Measurements from ENCODE around the gene SPRY1.

Gene SPRY1

GRCh38 chr4:123421937-123422781, 25.6 kb downstream of the SPRY1 start:
- H3K9me3 ChIP-seq (ENCODE audit: control extremely low read depth in 1 of 5, control insufficient read depth in 4 of 5, insufficient read depth in 2 of 5, low read depth in 1 of 5, low read length in 4 of 5), result peaks cover 0 to 2% (median 2%) of the 10 kb centered on the region in 5 experiments
- H3K27ac ChIP-seq (ENCODE audit: insufficient read depth in 1 of 2, low read depth in 1 of 2, low read length in 2 of 2, poor library complexity in 1 of 2, severe bottlenecking in 2 of 2), result peak overlapping the region; percentile 33 to 76
- H3K36me3 ChIP-seq (ENCODE audit: control insufficient read depth in 4 of 4, insufficient read depth in 4 of 4, low read length in 3 of 4), result no peaks in the 10 kb centered on the region
- H3K4me3 ChIP-seq (ENCODE audit: control insufficient read depth in 1 of 7, extremely low read depth in 1 of 7, insufficient read depth in 4 of 7, low read depth in 2 of 7, low read length in 6 of 7), result peak overlapping the region in 2 of 7 experiments; percentile 11 to 55
- WGBS (ENCODE audit: insufficient coverage), result no CpG with 5 or more reads among the region's 9 CpGs
- ChIA-PET POLR2A (no interaction called here), CTCF (interaction anchor here (1.0 to 2.7 kb wide), 3 partner anchors 15 to 142 kb away, joined by 3 to 14 read pairs (median 4); no protein-coding TSS in a partner anchor)
- peak in 2 of 3 donors; percentile 61 to 71 for DNase-seq
- no peaks in the 10 kb centered on the region for H3K27me3 ChIP-seq (replicated peaks in 2 of 5; ENCODE audit: control insufficient read depth in 4 of 5, insufficient read depth in 5 of 5, low read length in 4 of 5)
- H3K4me1 ChIP-seq (ENCODE audit: control extremely low read depth in 1 of 4, control insufficient read depth in 4 of 4, insufficient read depth in 4 of 4, low read length in 3 of 4), result peaks cover 25 to 58% (median 47%) of the 10 kb centered on the region in 4 experiments

- Histone ChIP-seq H3K27ac (ENCODE audit: insufficient read depth in 1 of 2, low read depth in 1 of 2, low read length in 2 of 2, poor library complexity in 1 of 2, severe bottlenecking in 2 of 2) (no peak overlapping the region), H3K4me3 (ENCODE audit: control insufficient read depth in 1 of 7, extremely low read depth in 1 of 7, insufficient read depth in 4 of 7, low read depth in 2 of 7, low read length in 6 of 7) (no peak overlapping the region), H3K4me1 (ENCODE audit: control extremely low read depth in 1 of 4, control insufficient read depth in 4 of 4, insufficient read depth in 4 of 4, low read length in 3 of 4) (peaks cover 15 to 41% (median 31%) of the 10 kb centered on the region in 4 experiments), H3K9me3 (ENCODE audit: control extremely low read depth in 1 of 5, control insufficient read depth in 4 of 5, insufficient read depth in 2 of 5, low read depth in 1 of 5, low read length in 4 of 5) (peaks cover 0 to 11% (median 2%) of the 10 kb centered on the region in 5 experiments), H3K27me3 (replicated peaks in 2 of 5; ENCODE audit: control insufficient read depth in 4 of 5, insufficient read depth in 5 of 5, low read length in 4 of 5) (no peaks in the 10 kb centered on the region), H3K36me3 (ENCODE audit: control insufficient read depth in 4 of 4, insufficient read depth in 4 of 4, low read length in 3 of 4) (no peaks in the 10 kb centered on the region)
- 100% methylated on average over 1 of the region's 5 CpGs for WGBS (ENCODE audit: insufficient coverage)
- ChIA-PET CTCF (interaction anchor here (0.9 to 1.5 kb wide), 4 partner anchors 11 to 193 kb away, joined by 3 read pairs; no protein-coding TSS in a partner anchor), POLR2A (no interaction called here)
- no peak for DNase-seq
Observed at GRCh38 chr4:123423819-123424218, 27.2 kb downstream of the SPRY1 start.

GRCh38 chr4:123427951-123428350, 31.4 kb downstream of the SPRY1 start:
- Histone ChIP-seq H3K36me3 (ENCODE audit: control insufficient read depth in 4 of 4, insufficient read depth in 4 of 4, low read length in 3 of 4) (no peaks in the 10 kb centered on the region), H3K4me3 (ENCODE audit: control insufficient read depth in 1 of 7, extremely low read depth in 1 of 7, insufficient read depth in 4 of 7, low read depth in 2 of 7, low read length in 6 of 7) (no peak overlapping the region), H3K9me3 (ENCODE audit: control extremely low read depth in 1 of 5, control insufficient read depth in 4 of 5, insufficient read depth in 2 of 5, low read depth in 1 of 5, low read length in 4 of 5) (peaks cover 0 to 11% (median 2%) of the 10 kb centered on the region in 5 experiments), H3K27ac (ENCODE audit: insufficient read depth in 1 of 2, low read depth in 1 of 2, low read length in 2 of 2, poor library complexity in 1 of 2, severe bottlenecking in 2 of 2) (no peak overlapping the region), H3K4me1 (ENCODE audit: control extremely low read depth in 1 of 4, control insufficient read depth in 4 of 4, insufficient read depth in 4 of 4, low read length in 3 of 4) (peaks cover 0 to 5% (median 3%) of the 10 kb centered on the region in 4 experiments), H3K27me3 (replicated peaks in 2 of 5; ENCODE audit: control insufficient read depth in 4 of 5, insufficient read depth in 5 of 5, low read length in 4 of 5) (no peaks in the 10 kb centered on the region)
- no CpG with 5 or more reads among the region's 3 CpGs for WGBS (ENCODE audit: insufficient coverage)
- CTCF ChIA-PET, result interaction anchor here (0.9 to 1.2 kb wide), 2 partner anchors 8 to 31 kb away, joined by 3 read pairs; partner anchors contain the start of gene SPRY1
- DNase-seq, result peak in 2 of 3 donors; percentile 58 to 75
- POLR2A ChIA-PET, result no interaction called here

GRCh38 chr4:123430031-123430430, 33.4 kb downstream of the SPRY1 start:
- DNase-seq, result no peak
- ChIA-PET POLR2A (no interaction called here), CTCF (interaction anchor here (1.1 kb wide), 1 partner anchor 8 kb away, joined by 3 read pairs; no protein-coding TSS in a partner anchor)
- Histone ChIP-seq H3K27me3 (replicated peaks in 2 of 5; ENCODE audit: control insufficient read depth in 4 of 5, insufficient read depth in 5 of 5, low read length in 4 of 5) (no peaks in the 10 kb centered on the region), H3K9me3 (ENCODE audit: control extremely low read depth in 1 of 5, control insufficient read depth in 4 of 5, insufficient read depth in 2 of 5, low read depth in 1 of 5, low read length in 4 of 5) (peaks cover 0 to 11% (median 2%) of the 10 kb centered on the region in 5 experiments), H3K4me3 (ENCODE audit: control insufficient read depth in 1 of 7, extremely low read depth in 1 of 7, insufficient read depth in 4 of 7, low read depth in 2 of 7, low read length in 6 of 7) (no peak overlapping the region), H3K27ac (ENCODE audit: insufficient read depth in 1 of 2, low read depth in 1 of 2, low read length in 2 of 2, poor library complexity in 1 of 2, severe bottlenecking in 2 of 2) (no peak overlapping the region), H3K4me1 (ENCODE audit: control extremely low read depth in 1 of 4, control insufficient read depth in 4 of 4, insufficient read depth in 4 of 4, low read length in 3 of 4) (no peaks in the 10 kb centered on the region), H3K36me3 (ENCODE audit: control insufficient read depth in 4 of 4, insufficient read depth in 4 of 4, low read length in 3 of 4) (no peaks in the 10 kb centered on the region)
- WGBS (ENCODE audit: insufficient coverage), result 100% methylated on average over 1 of the region's 3 CpGs

GRCh38 chr4:123430501-123430900, 33.9 kb downstream of the SPRY1 start:
- Histone ChIP-seq H3K9me3 (ENCODE audit: control extremely low read depth in 1 of 5, control insufficient read depth in 4 of 5, insufficient read depth in 2 of 5, low read depth in 1 of 5, low read length in 4 of 5) (peaks cover 0 to 11% (median 2%) of the 10 kb centered on the region in 5 experiments), H3K4me3 (ENCODE audit: control insufficient read depth in 1 of 7, extremely low read depth in 1 of 7, insufficient read depth in 4 of 7, low read depth in 2 of 7, low read length in 6 of 7) (no peak overlapping the region), H3K36me3 (ENCODE audit: control insufficient read depth in 4 of 4, insufficient read depth in 4 of 4, low read length in 3 of 4) (no peaks in the 10 kb centered on the region), H3K27me3 (replicated peaks in 2 of 5; ENCODE audit: control insufficient read depth in 4 of 5, insufficient read depth in 5 of 5, low read length in 4 of 5) (no peaks in the 10 kb centered on the region), H3K27ac (ENCODE audit: insufficient read depth in 1 of 2, low read depth in 1 of 2, low read length in 2 of 2, poor library complexity in 1 of 2, severe bottlenecking in 2 of 2) (no peak overlapping the region), H3K4me1 (ENCODE audit: control extremely low read depth in 1 of 4, control insufficient read depth in 4 of 4, insufficient read depth in 4 of 4, low read length in 3 of 4) (no peaks in the 10 kb centered on the region)
- ChIA-PET POLR2A (no interaction called here), CTCF (interaction anchor here (0.8 kb wide), 1 partner anchor 13 kb away, joined by 3 read pairs; no protein-coding TSS in a partner anchor)
- no CpG with 5 or more reads among the region's 2 CpGs for WGBS (ENCODE audit: insufficient coverage)
- no peak for DNase-seq

GRCh38 chr4:123433573-123433972, 37.0 kb downstream of the SPRY1 start:
- no peaks in the 10 kb centered on the region for H3K27me3 ChIP-seq (replicated peaks in 2 of 5; ENCODE audit: control insufficient read depth in 4 of 5, insufficient read depth in 5 of 5, low read length in 4 of 5)
- no peaks in the 10 kb centered on the region for H3K36me3 ChIP-seq (ENCODE audit: control insufficient read depth in 4 of 4, insufficient read depth in 4 of 4, low read length in 3 of 4)
- H3K4me1 ChIP-seq (ENCODE audit: control extremely low read depth in 1 of 4, control insufficient read depth in 4 of 4, insufficient read depth in 4 of 4, low read length in 3 of 4), result no peaks in the 10 kb centered on the region
- DNase-seq, result no peak
- no peak overlapping the region for H3K27ac ChIP-seq (ENCODE audit: insufficient read depth in 1 of 2, low read depth in 1 of 2, low read length in 2 of 2, poor library complexity in 1 of 2, severe bottlenecking in 2 of 2)
- peaks cover 0 to 2% (median 0%) of the 10 kb centered on the region in 5 experiments for H3K9me3 ChIP-seq (ENCODE audit: control extremely low read depth in 1 of 5, control insufficient read depth in 4 of 5, insufficient read depth in 2 of 5, low read depth in 1 of 5, low read length in 4 of 5)
- no peak overlapping the region for H3K4me3 ChIP-seq (ENCODE audit: control insufficient read depth in 1 of 7, extremely low read depth in 1 of 7, insufficient read depth in 4 of 7, low read depth in 2 of 7, low read length in 6 of 7)
- POLR2A ChIA-PET, result interaction anchor here (1.1 kb wide), 1 partner anchor 11 kb away, joined by 3 read pairs; no protein-coding TSS in a partner anchor
- WGBS (ENCODE audit: insufficient coverage), result 100% methylated on average over 3 of the region's 7 CpGs
- CTCF ChIA-PET, result no interaction called here

GRCh38 chr4:123433976-123434375, 37.4 kb downstream of the SPRY1 start:
- ChIA-PET CTCF (interaction anchor here (1.4 to 2.0 kb wide), 2 partner anchors 8 to 10 kb away, joined by 3 to 8 read pairs; no protein-coding TSS in a partner anchor), POLR2A (interaction anchor here (1.1 kb wide), 1 partner anchor 10 kb away, joined by 3 read pairs; no protein-coding TSS in a partner anchor)
- Histone ChIP-seq H3K27me3 (replicated peaks in 2 of 5; ENCODE audit: control insufficient read depth in 4 of 5, insufficient read depth in 5 of 5, low read length in 4 of 5) (no peaks in the 10 kb centered on the region), H3K27ac (ENCODE audit: insufficient read depth in 1 of 2, low read depth in 1 of 2, low read length in 2 of 2, poor library complexity in 1 of 2, severe bottlenecking in 2 of 2) (no peak overlapping the region), H3K36me3 (ENCODE audit: control insufficient read depth in 4 of 4, insufficient read depth in 4 of 4, low read length in 3 of 4) (no peaks in the 10 kb centered on the region), H3K4me1 (ENCODE audit: control extremely low read depth in 1 of 4, control insufficient read depth in 4 of 4, insufficient read depth in 4 of 4, low read length in 3 of 4) (no peaks in the 10 kb centered on the region), H3K9me3 (ENCODE audit: control extremely low read depth in 1 of 5, control insufficient read depth in 4 of 5, insufficient read depth in 2 of 5, low read depth in 1 of 5, low read length in 4 of 5) (peaks cover 0 to 2% (median 0%) of the 10 kb centered on the region in 5 experiments), H3K4me3 (ENCODE audit: control insufficient read depth in 1 of 7, extremely low read depth in 1 of 7, insufficient read depth in 4 of 7, low read depth in 2 of 7, low read length in 6 of 7) (no peak overlapping the region)
- DNase-seq, result no peak
- WGBS (ENCODE audit: insufficient coverage), result 88% methylated on average over 9 of the region's 9 CpGs
